ENCODE results near the gene CDK14. TPM values are rescaled to one million over a fixed set of nuclear protein-coding genes. Genes with fewer than 3 reads are reported as not detected.

The CDK14 gene
- total RNA-seq, 1 donor, result 39.1 TPM

GRCh38 chr7:90689260-90689659, 93.1 kb downstream of the CDK14 start:
- H3K27ac ChIP-seq (ENCODE audit: low read depth, low read length), result no peak overlapping the region
- H2AFZ ChIP-seq (ENCODE audit: low read length), result no peak overlapping the region
- H3K4me1 ChIP-seq (ENCODE audit: insufficient read depth, low read length), result peaks cover 15% of the 10 kb centered on the region
- no peak overlapping the region for H3K4me2 ChIP-seq (ENCODE audit: insufficient read depth, low read length)
- peaks cover 60% of the 10 kb centered on the region for H3K79me2 ChIP-seq (ENCODE audit: insufficient read depth, low read length)
- H3K36me3 ChIP-seq (ENCODE audit: insufficient read depth, low read length), result no peaks in the 10 kb centered on the region
- TF ChIP-seq, protein P1, sequence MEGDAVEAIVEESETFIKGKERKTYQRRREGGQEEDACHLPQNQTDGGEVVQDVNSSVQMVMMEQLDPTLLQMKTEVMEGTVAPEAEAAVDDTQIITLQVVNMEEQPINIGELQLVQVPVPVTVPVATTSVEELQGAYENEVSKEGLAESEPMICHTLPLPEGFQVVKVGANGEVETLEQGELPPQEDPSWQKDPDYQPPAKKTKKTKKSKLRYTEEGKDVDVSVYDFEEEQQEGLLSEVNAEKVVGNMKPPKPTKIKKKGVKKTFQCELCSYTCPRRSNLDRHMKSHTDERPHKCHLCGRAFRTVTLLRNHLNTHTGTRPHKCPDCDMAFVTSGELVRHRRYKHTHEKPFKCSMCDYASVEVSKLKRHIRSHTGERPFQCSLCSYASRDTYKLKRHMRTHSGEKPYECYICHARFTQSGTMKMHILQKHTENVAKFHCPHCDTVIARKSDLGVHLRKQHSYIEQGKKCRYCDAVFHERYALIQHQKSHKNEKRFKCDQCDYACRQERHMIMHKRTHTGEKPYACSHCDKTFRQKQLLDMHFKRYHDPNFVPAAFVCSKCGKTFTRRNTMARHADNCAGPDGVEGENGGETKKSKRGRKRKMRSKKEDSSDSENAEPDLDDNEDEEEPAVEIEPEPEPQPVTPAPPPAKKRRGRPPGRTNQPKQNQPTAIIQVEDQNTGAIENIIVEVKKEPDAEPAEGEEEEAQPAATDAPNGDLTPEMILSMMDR (IDR thresholded peaks at IDR 0.05; ENCODE audit: extremely low read depth, low read depth, low read length), result no peak
- no peak for DNase-seq (ENCODE audit: insufficient read length, low spot score, missing footprints)
- no peak overlapping the region for H3K4me3 ChIP-seq (ENCODE audit: insufficient read depth, low read length)
- no peaks in the 10 kb centered on the region for H4K20me1 ChIP-seq (ENCODE audit: insufficient read depth, low read length)
- H3K27me3 ChIP-seq (ENCODE audit: insufficient read depth, low read length), result no peaks in the 10 kb centered on the region
- no peaks in the 10 kb centered on the region for H3K9me3 ChIP-seq (ENCODE audit: low read depth, low read length)

GRCh38 chr7:90690159-90690858, 94.2 kb downstream of the CDK14 start:
- TF ChIP-seq, protein P1 (IDR thresholded peaks at IDR 0.05; ENCODE audit: extremely low read depth, low read depth, low read length), result no peak
- H3K79me2 ChIP-seq (ENCODE audit: insufficient read depth, low read length), result peaks cover 58% of the 10 kb centered on the region
- H3K9me3 ChIP-seq (ENCODE audit: low read depth, low read length), result no peaks in the 10 kb centered on the region
- H3K27me3 ChIP-seq (ENCODE audit: insufficient read depth, low read length), result no peaks in the 10 kb centered on the region
- no peak overlapping the region for H3K27ac ChIP-seq (ENCODE audit: low read depth, low read length)
- H2AFZ ChIP-seq (ENCODE audit: low read length), result no peak overlapping the region
- H4K20me1 ChIP-seq (ENCODE audit: insufficient read depth, low read length), result no peaks in the 10 kb centered on the region
- H3K4me3 ChIP-seq (ENCODE audit: insufficient read depth, low read length), result no peak overlapping the region
- no peaks in the 10 kb centered on the region for H3K36me3 ChIP-seq (ENCODE audit: insufficient read depth, low read length)
- H3K4me2 ChIP-seq (ENCODE audit: insufficient read depth, low read length), result no peak overlapping the region
- peaks cover 15% of the 10 kb centered on the region for H3K4me1 ChIP-seq (ENCODE audit: insufficient read depth, low read length)
- DNase-seq (ENCODE audit: insufficient read length, low spot score, missing footprints), result no peak

DNA sequence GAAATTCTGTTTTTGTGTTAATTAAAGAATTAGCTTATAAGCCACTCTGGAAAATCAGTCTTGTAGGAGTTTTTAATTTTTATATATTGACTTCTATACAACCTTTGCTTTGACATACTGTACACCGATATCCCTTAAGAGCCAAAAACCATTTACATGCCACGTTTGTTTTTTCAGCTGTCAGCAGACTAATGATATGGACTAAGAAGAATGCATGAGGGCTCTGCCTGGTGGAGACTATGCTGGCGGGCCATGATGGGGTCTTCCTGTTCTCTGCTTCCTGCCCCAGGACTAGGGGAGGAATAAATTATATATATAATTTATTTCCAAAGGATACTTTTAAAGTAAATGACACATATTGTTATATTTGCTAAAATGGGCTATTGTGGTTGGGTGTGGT, 96.3 kb downstream of the CDK14 start:
- Histone ChIP-seq H3K36me3 (ENCODE audit: insufficient read depth, low read length) (no peaks in the 10 kb centered on the region), H3K79me2 (ENCODE audit: insufficient read depth, low read length) (peaks cover 65% of the 10 kb centered on the region), H3K4me1 (ENCODE audit: insufficient read depth, low read length) (peaks cover 5% of the 10 kb centered on the region), H3K4me3 (ENCODE audit: insufficient read depth, low read length) (no peak overlapping the region), H3K27ac (ENCODE audit: low read depth, low read length) (no peak overlapping the region), H3K9me3 (ENCODE audit: low read depth, low read length) (no peaks in the 10 kb centered on the region), H3K4me2 (ENCODE audit: insufficient read depth, low read length) (no peak overlapping the region), H3K27me3 (ENCODE audit: insufficient read depth, low read length) (no peaks in the 10 kb centered on the region), H2AFZ (ENCODE audit: low read length) (no peak overlapping the region), H4K20me1 (ENCODE audit: insufficient read depth, low read length) (no peaks in the 10 kb centered on the region)
- DNase-seq (ENCODE audit: insufficient read length, low spot score, missing footprints), result no peak
- TF ChIP-seq, protein P1 (IDR thresholded peaks at IDR 0.05; ENCODE audit: extremely low read depth, low read depth, low read length), result no peak

DNA sequence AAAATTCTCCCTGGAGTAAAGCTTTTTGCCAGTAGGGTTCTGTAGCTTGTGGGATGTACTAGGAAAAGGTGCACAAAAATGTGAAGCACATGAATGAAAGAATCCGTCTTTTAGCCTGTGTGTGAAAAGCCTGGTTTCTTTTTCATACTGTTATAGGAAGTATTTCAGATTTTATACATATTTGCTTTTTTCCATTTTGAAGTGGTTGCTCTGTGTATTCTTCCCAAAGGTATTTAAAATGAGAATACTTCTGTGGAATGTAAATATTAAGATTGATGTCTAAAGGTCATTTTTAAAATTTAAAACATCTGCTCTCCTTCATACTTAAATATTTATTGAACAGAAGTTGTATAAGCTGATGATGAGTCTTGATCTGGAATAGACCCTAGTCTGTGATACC, 96.8 kb downstream of the CDK14 start:
- no peaks in the 10 kb centered on the region for H3K36me3 ChIP-seq (ENCODE audit: insufficient read depth, low read length)
- H3K4me2 ChIP-seq (ENCODE audit: insufficient read depth, low read length), result no peak overlapping the region
- H3K9me3 ChIP-seq (ENCODE audit: low read depth, low read length), result no peaks in the 10 kb centered on the region
- peaks cover 59% of the 10 kb centered on the region for H3K79me2 ChIP-seq (ENCODE audit: insufficient read depth, low read length)
- TF ChIP-seq, protein P1 (IDR thresholded peaks at IDR 0.05; ENCODE audit: extremely low read depth, low read depth, low read length), result no peak
- no peak for DNase-seq (ENCODE audit: insufficient read length, low spot score, missing footprints)
- H3K4me1 ChIP-seq (ENCODE audit: insufficient read depth, low read length), result peaks cover 5% of the 10 kb centered on the region
- H4K20me1 ChIP-seq (ENCODE audit: insufficient read depth, low read length), result no peaks in the 10 kb centered on the region
- H2AFZ ChIP-seq (ENCODE audit: low read length), result no peak overlapping the region
- H3K27me3 ChIP-seq (ENCODE audit: insufficient read depth, low read length), result no peaks in the 10 kb centered on the region
- H3K27ac ChIP-seq (ENCODE audit: low read depth, low read length), result no peak overlapping the region
- no peak overlapping the region for H3K4me3 ChIP-seq (ENCODE audit: insufficient read depth, low read length)
